Adrenal gland (tissue), 12 donors: ENCODE measurements around the gene PPP5C. TPM values are rescaled to one million over a fixed set of nuclear protein-coding genes. Genes with fewer than 3 reads are reported as not detected.
"Not testable (repeated sequence)": the region's sequence is repeated elsewhere in the genome, so short reads cannot be mapped to it uniquely, and the experiment has no call there.

Experiments used
- DNase-seq, 7 donors: peaks; one replicate each; pipeline ENCODE4 v3.0.0-alpha.2; 2019 to 2020
- H3K27ac ChIP-seq, 5 donors: fragments of 200-600 bp; sonication (generic) in 4 of 5; 1 replicate in 3 of 5; 2 replicates in 2 of 5; pipeline versions ENCODE4 v1.5.1 to v1.8.0; 2016 to 2020; ENCODE audit warnings: mild to moderate bottlenecking in 1 of 5
- H3K27me3 ChIP-seq: fragments of 200-600 bp; 2 replicates; pipeline ENCODE4 v1.8.0; 2021
- H3K36me3 ChIP-seq, 2 donors: fragments of 200-600 bp; replicated peaks in 1 of 2; 1 replicate in 1 of 2; 2 replicates in 1 of 2; pipeline versions ENCODE4 v1.5.1 to v1.8.0; 2018 to 2022
- H3K4me1 ChIP-seq, 2 donors: fragments of 200-600 bp; replicated peaks in 1 of 2; 1 replicate in 1 of 2; 2 replicates in 1 of 2; pipeline versions ENCODE4 v1.5.1 to v1.8.0; 2018 to 2021
- H3K4me3 ChIP-seq, 4 donors: fragments of 200-600 bp; sonication (generic) in 3 of 4; one replicate each; pipeline ENCODE4 v1.5.1; 2016 to 2018
- H3K9me3 ChIP-seq, 3 donors: fragments of 200-600 bp; sonication (generic) in 1 of 3; replicated peaks in 1 of 3; 1 replicate in 2 of 3; 2 replicates in 1 of 3; pipeline versions ENCODE4 v1.5.1 to v1.8.0; 2016 to 2021
- CTCF ChIP-seq, 6 experiments: fragments of 450-650 bp in 4 of 6; fragments of 200-600 bp in 2 of 6; sonication (generic) in 1 of 6; IDR thresholded peaks; 1 replicate in 5 of 6; 2 replicates in 1 of 6; pipeline versions ENCODE4 v1.5.1 to v1.8.0; 2016 to 2021; ENCODE audit warnings: antibody characterized with exemption in 6 of 6, mild to moderate bottlenecking in 2 of 6, moderate library complexity in 1 of 6
- POLR2A ChIP-seq, 2 donors: fragments of 450-650 bp; IDR thresholded peaks; one replicate each; pipeline ENCODE4 v1.6.1; 2017; ENCODE audit warnings: antibody characterized with exemption in 2 of 2, mild to moderate bottlenecking in 2 of 2, moderate library complexity in 1 of 2
- WGBS, 4 donors: extraction: QIAGEN DNeasy Blood & Tissue Kit in 2 of 4; methylation state at CpG; one replicate each; pipeline versions ENCODE4 v1.1.5 to v1.1.7; 2013 to 2017; 5-methylcytosine and 5-hydroxymethylcytosine counted together
- intact Hi-C, 2 donors: fragments of 100-400 bp; cut with DNase I; formaldehyde crosslinking; loops; one replicate each; pipeline versions ENCODE4 v1.14.1 to v1.15.0; 2022 to 2023
- polyA plus RNA-seq, 3 donors: library from polyadenylated mRNA; stranded (reverse); fragments of 200-250 nt in 2 of 3; fragments of 350-450 nt in 1 of 3; fragmentation: Illumina TruSeq in 1 of 3; extraction: RNeasy Lipid Tissue Mini Kit (QIAGEN cat#74804) in 1 of 3; gene quantifications; one replicate each; pipeline ENCODE4 v1.2.3, GENCODE V29; 2013 to 2014
- total RNA-seq, 9 donors: library from RNA; depleted of rRNA in 4 of 9; stranded (reverse); fragments of >200 nt in 4 of 9; fragments of 120-200 nt in 1 of 9; fragmentation: NEBNext Ultra II Directional in 1 of 9; extraction: Animal tissue kit (Norgen Biotek cat#: 25700) in 1 of 9; gene quantifications; one replicate each; pipeline versions ENCODE4 v1.1.0 to v1.2.4, GENCODE V29; 2013 to 2023
- donor health status: healthy with polysubstance abuse.
- donor health status: Bipolar disorder and iron deficiency.
- donor health status: DM: yes; HTN: yes; CAD: no.
- donor health status: DM: no; HTN: no; CAD: no.
- donor health status: DM: no; HTN: no; CAD: no.
- donor health status: DM: yes; HTN: yes; CAD: no.

Gene PPP5C
- total and polyA plus RNA-seq, 12 donors: 42.3 to 135 (median 75.1) TPM

- Histone ChIP-seq H3K27me3 (no peaks in the 10 kb centered on the region), H3K4me3 (no peak overlapping the region), H3K4me1 (no peaks in the 10 kb centered on the region), H3K9me3 (no peaks in the 10 kb centered on the region), H3K27ac (no peak overlapping the region), H3K36me3 (peaks cover 0 to 14% of the 10 kb centered on the region in 2 donors)
- TF ChIP-seq CTCF (IDR thresholded peaks at IDR 0.05) (no peak), POLR2A (IDR thresholded peaks at IDR 0.05) (no peak)
- intact Hi-C loops: no loop called here
- WGBS, 4 donors: 66 to 81% (median 70%) methylated on average over 2 of the region's 2 CpGs
- DNase-seq: no peak
These were observed 29.5 kb upstream of the PPP5C start for GRCh38 chr19:46317339-46317738.

- H3K36me3 ChIP-seq: peaks cover 0 to 14% of the 10 kb centered on the region in 2 donors
- no peak overlapping the region for H3K27ac ChIP-seq
- 89 to 93% (median 91%) methylated on average over 6 of the region's 6 CpGs for WGBS, 4 donors
These were observed 27.3 kb upstream of the PPP5C start for GRCh38 chr19:46319613-46320012.

GRCh38 chr19:46320559-46320958 is 26.3 kb upstream of the PPP5C start:
- DNase-seq: no peak
- no peaks in the 10 kb centered on the region for H3K9me3 ChIP-seq
- WGBS, 4 donors: 86 to 100% (median 95%) methylated on average over 3 to 5 of the region's 5 CpGs
- no peaks in the 10 kb centered on the region for H3K4me1 ChIP-seq
- H3K27me3 ChIP-seq: no peaks in the 10 kb centered on the region
- no peak overlapping the region for H3K27ac ChIP-seq
- no peak overlapping the region for H3K4me3 ChIP-seq
- intact Hi-C loops: no loop called here
- TF ChIP-seq POLR2A (IDR thresholded peaks at IDR 0.05) (no peak), CTCF (IDR thresholded peaks at IDR 0.05) (no peak)
- peaks cover 0 to 21% of the 10 kb centered on the region in 2 donors for H3K36me3 ChIP-seq

More at GRCh38 chr19:46319613-46320012, 27.3 kb upstream of the PPP5C start:
- DNase-seq: no peak
- no peak for TF ChIP-seq POLR2A (IDR thresholded peaks at IDR 0.05)
- no peak for TF ChIP-seq CTCF (IDR thresholded peaks at IDR 0.05)
- Histone ChIP-seq H3K27me3 (no peaks in the 10 kb centered on the region), H3K4me3 (no peak overlapping the region), H3K4me1 (no peaks in the 10 kb centered on the region), H3K9me3 (no peaks in the 10 kb centered on the region)
- intact Hi-C loops: no loop called here

- Histone ChIP-seq H3K4me3 (no peak overlapping the region), H3K27me3 (no peaks in the 10 kb centered on the region), H3K27ac (no peak overlapping the region), H3K4me1 (no peaks in the 10 kb centered on the region), H3K36me3 (peaks cover 0 to 25% of the 10 kb centered on the region in 2 donors), H3K9me3 (peaks cover 0 to under 1% (median 0%) of the 10 kb centered on the region in 3 donors)
- intact Hi-C loops: no loop called here
- no peak for TF ChIP-seq POLR2A (IDR thresholded peaks at IDR 0.05)
- TF ChIP-seq CTCF (IDR thresholded peaks at IDR 0.05): no peak
- DNase-seq: no peak
- 92 to 94% (median 93%) methylated on average over 10 to 12 of the region's 12 CpGs for WGBS, 4 donors
These were observed 25.2 kb upstream of the PPP5C start for GRCh38 chr19:46321653-46322052.

- H3K27me3 ChIP-seq, H3K4me1 ChIP-seq, DNase-seq, H3K4me3 ChIP-seq, intact Hi-C loops, H3K27ac ChIP-seq: not testable (repeated sequence)
- WGBS, 4 donors: 90 to 94% (median 91%) methylated on average over 9 of the region's 9 CpGs
- Histone ChIP-seq H3K9me3 (peaks cover 0 to 13% (median 0%) of the 10 kb centered on the region in 3 donors), H3K36me3 (peaks cover 0 to 25% of the 10 kb centered on the region in 2 donors)
These were observed 23.7 kb upstream of the PPP5C start for GRCh38 chr19:46323227-46323626.
